CD4-positive, alpha-beta T cell treated with Interleukin-2 at 100 ng/mL for 4 hours (primary cell): ENCODE measurements around the gene ASAH2B.
"Not testable (repeated sequence)": the region's sequence is repeated elsewhere in the genome, so short reads cannot be mapped to it uniquely, and the experiment has no call there.

Source experiments
- DNase-seq: peaks from one replicate; pipeline ENCODE4 v3.0.0-alpha.2; 2020; ENCODE audit warnings: low spot score

The ASAH2B gene

DNA sequence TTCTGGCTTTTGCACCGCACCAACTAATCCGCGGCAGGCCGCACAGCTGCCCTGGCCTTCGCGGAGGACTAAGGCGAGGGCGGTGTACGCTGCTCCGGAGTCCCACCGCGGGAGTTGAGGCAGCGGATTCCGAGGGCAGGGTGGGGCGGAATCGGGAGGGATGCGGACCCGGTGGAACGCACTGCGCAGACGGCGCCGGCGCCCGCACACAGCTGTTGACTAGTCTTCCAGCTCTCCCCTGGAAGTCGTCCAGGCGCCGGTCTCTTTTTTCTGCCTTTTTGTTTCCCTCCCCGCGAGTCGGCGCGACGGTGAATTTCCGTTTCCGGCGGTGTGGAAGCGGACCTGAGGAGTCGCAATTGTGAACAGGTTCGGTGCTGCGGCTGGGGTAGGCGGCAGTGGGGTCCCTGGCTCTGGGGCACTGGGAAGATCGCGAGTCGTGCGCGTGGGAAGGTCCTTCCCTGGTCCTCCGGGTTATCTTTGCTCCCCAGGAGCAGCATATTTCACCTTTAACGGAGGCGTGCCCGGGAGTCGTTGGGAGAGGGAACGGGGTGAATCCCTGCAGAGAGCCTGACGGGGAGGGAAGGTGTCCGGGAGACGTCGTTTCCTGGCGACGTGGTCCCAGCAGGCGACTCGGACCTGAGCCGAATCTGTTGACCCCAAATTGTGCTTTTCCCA, at the start of gene ASAH2B:
ASAH2B (plus strand) TSS at position 319 of the 675 bp plus-strand sequence. CDS start 5,195 bp downstream, outside the sequence.
- DNase-seq = peak; percentile 70

DNA sequence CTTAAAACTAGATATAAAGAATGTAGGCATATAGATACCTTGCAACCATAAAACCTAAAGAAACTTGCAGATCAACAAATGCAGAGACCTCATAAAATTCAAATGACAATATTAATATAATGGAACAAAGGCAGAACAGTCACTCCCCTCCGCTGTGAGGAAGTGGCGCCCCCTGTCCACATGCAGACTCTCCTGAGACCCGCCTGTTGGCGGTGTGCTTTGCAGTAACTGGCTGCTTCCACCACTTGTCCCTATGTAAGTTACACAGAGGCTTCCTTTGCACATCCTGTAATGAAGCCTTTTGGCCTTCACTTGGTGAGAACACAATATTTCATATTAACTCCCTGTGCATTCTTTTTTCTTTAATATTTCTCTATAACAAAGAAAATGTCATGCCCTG, 41.9 kb upstream of the ASAH2B start:
- not testable (repeated sequence) for DNase-seq

DNA sequence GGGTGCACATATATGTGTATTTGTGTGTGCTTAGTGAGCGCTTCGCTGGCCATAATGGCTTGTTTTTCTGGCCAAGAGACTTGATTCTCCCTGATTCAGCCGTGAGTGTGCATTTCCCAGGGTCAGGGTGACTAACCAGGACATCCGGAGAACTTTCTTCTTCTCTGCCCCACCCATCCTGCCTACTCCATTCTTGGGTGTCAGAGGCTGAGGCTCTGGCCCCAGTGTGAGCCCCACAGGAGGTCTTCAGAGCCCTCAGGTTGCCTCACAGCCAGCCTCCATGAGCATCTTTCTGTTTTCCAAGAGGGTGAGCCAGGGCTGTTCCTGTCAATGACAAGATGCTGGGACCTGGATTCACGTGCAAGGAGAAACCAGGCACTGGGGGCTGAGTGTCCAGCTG, 37.8 kb upstream of the ASAH2B start:
- not testable (repeated sequence) for DNase-seq

DNA sequence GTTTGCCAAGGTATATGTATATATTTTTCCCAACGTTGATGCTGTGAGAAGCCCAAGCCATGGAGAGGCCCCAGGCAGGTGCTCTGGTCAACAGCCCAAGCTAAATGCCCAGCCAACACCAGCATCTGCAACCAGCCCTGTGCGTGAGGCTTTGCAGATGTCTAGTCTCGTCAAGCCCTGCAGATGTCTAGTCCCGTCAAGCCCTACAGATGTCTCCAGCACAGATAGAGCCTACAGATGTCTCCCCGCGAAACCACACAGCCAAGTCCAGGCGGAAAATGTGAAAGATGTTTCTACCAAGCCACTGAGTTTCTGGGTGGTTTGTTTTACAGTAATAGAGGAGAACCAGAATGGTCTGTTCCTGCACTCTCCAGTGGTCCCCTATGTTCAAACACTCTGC, 36.7 kb upstream of the ASAH2B start:
- DNase-seq = not testable (repeated sequence)

DNA sequence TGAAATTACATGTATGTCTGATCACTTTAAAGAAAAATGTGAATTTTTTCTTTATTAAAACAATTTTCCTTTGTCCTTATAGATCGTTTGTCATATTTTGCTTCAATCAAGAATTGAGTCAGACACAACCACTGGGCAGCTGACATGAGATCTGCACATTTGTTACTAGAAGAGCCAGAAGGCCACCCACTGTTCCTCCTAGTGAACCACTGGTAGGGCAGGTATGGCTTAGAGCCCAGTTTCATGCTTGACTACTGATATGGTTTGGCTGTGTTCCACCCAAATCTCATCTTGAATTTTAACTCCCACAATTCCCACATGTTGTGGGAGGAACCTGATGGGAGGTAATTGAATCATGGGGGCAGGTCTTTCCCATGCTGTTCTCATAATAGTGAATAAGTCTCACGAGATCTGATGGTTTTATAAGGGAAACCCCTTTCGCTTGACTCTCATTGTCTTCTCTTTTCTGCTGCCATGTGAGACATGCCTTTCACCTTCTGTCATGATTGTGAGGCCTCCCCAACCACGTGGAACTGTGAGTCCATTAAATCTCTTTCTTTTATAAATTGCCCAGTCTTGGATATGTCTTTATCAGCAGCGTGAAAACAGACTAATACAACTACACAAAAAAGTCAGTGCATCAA, 35.2 kb upstream of the ASAH2B start:
- DNase-seq = not testable (repeated sequence)

DNA sequence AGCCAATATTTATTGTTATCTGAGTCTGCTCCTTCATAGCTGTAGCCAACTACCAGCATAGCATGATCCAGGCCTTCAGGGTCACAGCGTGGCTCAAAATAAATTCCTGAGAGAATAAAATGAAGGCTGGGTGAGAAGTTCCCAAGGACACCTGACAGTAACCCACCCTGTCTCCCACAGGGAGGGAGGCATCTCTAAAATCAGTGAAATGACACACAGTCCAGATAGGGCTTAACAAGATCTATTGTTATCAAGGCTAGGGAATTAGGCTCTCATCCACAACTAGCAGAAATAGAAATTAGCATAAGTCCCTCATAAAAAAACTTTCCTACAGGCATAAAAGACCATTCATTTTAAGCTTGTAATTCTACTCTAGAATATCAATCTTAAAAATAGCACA, 33.7 kb upstream of the ASAH2B start:
- not testable (repeated sequence) for DNase-seq

DNA sequence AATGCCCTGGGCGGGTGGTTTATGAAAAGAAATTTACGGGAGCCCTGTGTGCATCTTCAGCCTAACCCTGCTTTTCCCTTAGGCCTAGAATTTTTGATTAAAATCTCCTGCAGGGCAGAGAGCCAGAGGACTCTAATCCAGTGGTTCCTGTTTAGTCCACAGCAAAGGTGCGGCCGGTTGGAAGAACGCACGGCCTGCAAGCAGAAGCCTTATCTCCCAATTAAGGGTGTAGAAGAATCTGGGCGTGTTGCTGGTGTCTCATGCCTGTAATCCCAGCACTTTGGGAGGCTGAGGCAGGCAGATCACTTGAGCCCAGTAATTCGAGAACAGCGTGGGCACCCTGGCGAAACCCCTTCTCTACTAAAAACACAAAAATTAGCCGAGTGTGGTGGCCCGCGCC, 29.5 kb upstream of the ASAH2B start:
- not testable (repeated sequence) for DNase-seq

DNA sequence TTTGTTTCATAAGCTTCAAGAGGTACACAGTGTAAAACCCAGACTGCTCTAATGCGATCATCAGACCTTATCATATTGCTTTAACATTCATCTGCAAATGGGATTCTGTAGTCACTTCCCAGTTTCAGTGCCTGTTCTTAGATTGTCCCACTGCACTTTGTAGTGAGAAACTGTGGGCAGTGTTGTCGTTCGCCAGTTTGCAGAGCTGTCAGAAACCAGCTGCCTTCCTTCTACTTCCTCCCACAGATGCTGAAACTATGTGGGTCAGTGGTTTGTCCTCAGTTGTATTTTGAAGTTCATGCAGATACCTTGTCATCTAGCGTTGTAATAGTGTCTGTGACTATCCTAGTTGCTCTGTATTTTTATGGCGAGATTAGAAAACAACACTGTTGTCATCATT, 15.9 kb upstream of the ASAH2B start:
- not testable (repeated sequence) for DNase-seq

DNA sequence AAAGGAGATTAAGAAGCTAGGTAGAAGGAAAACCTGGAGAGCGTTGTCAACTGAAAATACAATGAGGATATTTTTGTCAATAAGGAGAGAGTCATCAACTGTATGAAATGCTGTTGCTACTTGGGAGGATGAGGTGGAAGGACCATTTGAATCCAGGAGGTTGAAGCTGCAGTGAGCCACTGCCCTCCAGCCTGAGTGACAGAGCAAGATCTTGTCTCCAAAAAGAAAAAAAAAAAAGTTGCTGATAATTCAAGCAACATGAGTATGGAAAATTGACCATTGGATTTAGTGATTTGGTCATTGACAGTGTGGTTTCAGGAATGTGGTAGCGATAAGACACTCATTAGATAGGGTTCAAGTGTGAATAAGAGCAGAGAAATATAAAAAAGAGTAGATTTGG, 11.6 kb upstream of the ASAH2B start:
- DNase-seq = not testable (repeated sequence)

DNA sequence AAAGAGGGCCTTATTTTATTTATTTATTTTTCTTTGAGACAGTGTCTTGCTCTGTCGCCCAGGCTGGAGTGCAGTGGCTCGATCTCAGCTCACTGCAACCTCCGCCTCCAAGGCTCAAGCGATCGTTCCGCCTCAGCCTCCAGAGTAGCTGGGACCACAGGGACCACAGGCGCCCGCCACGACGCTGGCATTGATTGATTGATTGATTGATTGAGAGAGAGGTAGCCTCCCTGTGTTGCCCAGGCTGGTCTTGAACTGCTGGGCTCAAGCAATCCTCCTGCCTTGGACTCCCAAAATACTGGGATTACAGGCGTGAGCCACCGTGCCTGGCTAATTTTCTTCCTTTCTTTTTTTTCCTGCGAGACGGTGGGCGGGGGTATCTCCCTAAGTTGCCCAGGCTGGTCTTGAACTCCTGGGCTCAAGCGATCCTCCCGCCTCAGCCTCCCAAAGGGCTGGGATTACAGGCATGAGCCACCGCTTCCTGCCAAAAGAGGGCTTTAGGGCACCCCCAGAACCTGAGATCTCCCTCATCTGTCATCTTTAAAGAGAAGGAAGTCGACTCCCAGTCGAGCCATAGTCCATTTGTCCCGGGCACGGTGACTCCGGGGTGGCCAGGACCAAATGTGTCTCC, 634 bp upstream of the ASAH2B start:
- DNase-seq = not testable (repeated sequence)

DNA sequence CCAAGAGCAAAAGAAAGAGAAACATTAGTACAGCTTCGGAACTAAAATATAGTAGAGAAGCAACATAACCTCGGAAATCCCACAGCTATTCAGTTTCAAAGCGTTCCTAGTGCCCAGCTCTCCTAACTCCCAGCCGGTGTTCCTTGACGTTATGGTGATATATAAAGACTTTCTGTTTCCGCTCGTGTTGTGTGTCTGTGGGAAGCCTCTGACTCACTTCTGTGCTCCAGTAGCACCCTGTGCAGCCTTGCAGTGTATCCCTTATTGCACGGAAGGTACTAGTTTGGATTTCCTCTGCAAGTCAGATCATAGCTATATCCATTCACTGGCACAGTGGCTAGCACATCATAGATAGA, 535 bp downstream of the ASAH2B start:
- peak; percentile 39 for DNase-seq

DNA sequence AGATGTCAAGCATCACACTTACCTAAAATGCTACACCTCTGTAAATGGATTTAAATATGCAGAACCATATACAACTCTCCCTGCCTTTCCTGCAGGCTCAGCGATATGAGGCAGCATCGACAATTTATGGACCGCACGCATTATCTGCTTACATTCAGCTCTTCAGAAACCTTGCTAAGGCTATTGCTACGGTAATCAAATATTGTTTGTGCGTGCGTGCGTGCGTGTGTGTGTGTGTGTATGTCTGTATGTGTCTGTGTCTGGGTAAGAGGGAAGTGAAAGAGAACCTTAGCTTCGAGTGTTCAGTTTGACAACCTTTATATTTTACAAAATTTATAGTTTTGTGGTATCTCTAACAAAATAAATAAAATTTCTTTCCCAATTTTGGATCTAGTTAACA, 3.1 kb downstream of the ASAH2B start:
- DNase-seq = not testable (repeated sequence)

DNA sequence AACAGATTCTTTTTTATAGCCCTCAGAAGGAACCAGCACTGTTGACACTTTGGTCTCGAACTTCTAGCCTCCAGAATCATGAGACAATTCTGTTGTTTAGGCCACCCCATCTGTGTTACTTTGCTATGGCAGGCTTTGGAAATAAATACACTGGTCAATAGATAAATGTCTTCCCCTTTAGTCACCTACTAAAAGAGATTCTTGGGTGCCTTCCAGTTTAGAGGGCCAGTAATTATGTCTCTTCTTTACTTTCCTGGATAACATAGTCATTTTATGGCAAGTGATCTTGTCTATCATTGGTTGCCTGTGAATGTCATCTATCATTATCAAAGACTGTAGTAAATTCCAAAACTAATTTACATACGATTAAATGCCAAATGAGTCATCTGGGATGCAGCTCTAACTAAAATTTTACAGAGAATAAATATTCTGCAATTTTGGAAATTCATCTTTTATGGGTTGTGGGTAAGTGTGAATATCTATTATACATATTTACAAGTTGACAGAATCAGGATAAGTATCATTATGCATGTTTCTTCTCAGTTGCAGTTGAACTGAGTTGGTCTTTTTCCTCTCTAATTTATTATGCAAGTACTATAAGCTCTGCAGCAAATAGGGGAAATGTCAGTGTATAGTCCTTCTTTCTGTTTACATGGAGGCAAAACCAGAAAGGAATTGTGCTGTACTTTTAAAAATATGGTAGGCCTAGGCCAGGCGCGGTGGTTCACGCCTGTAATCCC, 27.2 kb downstream of the ASAH2B start:
- DNase-seq = not testable (repeated sequence)

DNA sequence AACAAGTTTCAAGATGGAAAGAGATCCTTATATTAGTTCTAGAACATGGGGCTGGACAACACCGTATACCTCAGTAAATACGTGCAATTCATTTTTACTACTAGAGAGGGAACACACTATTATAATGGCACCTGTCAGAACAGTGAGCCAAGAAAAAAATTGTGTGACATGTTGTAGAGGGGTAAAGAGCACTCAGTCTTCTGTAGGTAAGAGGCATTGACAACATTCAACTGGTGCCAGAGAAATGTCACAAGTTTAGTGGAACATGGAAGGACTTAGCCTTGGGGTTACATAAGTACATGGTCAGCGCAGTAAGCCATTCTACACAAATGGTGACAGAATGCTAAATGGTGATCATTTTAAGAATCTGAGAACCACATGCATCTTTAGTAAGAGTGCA, 32.3 kb downstream of the ASAH2B start:
- not testable (repeated sequence) for DNase-seq

DNA sequence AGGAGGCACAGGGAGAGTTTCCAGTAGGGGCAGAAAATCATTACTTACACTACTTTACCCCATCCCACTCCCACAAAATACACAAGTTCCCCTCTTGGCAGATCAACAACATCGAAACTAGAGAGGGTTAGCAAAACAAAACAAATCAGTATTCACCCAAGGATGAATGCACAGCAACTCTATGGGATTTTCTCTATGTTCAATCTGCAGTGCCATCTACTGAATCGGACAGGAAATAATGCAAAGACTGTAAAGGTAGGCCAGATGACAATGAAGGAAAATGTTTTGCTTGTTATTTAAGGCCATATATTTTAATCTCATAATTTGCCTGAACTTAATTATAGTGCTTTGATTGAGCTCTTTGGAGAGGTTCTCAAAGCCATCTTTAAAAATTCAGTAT, 35.1 kb downstream of the ASAH2B start:
- DNase-seq = not testable (repeated sequence)

DNA sequence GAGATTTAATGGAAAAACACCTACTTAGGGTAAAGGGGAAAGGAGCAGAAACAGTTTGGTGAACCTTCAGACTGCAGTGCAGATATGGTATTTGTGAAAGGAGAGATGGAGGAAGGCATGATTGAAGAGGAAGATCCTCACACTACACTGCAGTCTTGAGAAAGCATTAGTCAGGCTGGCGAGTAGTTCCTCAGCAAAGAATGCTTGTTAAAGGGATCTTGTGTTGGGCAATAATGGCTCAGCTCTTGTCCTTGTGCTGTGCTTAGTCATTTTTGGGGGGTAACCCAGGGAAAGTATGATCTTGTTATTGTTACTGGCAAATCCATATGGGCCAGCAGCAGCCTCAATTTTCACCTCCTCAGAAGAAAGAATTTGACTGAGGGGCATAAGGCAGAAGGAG, 40.3 kb downstream of the ASAH2B start:
- not testable (repeated sequence) for DNase-seq

DNA sequence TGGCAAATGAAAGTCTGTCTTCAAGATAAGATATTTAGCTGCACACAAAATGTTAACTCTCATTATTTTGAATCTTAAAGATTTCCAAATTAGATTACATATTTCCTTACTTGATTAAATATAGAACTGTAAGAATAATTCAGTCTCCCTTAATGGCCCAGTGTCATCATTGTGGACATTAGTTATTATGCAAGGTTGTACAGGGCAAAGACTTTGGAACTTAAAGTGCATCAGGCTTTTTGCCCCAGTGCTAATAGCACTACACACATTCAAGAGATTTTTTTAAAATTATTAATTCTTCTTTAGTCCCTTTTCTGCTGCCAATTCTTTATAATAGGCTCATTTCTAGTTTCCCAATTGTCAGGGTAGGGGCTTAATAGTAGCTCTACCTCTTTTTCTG, 42.3 kb downstream of the ASAH2B start:
- not testable (repeated sequence) for DNase-seq

DNA sequence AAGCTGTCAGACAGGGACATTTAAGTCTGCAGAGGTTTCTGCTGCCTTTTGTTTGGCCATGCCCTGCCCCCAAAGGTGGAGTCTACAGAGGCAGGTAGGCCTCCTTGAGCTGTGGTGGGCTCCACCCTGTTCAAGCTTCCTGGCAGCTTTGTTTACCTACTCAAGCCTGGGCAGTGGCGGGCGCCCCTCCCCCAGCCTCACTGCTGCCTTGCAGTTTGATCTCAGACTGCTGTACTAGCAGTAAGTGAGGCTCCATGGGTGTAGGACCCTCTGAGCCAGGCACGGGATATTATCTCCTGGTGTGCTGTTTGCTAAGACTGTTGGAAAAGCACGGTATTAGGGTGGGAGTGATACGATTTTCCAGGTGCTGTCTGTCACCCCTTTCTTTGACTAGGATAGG, 48.2 kb downstream of the ASAH2B start:
- not testable (repeated sequence) for DNase-seq

DNA sequence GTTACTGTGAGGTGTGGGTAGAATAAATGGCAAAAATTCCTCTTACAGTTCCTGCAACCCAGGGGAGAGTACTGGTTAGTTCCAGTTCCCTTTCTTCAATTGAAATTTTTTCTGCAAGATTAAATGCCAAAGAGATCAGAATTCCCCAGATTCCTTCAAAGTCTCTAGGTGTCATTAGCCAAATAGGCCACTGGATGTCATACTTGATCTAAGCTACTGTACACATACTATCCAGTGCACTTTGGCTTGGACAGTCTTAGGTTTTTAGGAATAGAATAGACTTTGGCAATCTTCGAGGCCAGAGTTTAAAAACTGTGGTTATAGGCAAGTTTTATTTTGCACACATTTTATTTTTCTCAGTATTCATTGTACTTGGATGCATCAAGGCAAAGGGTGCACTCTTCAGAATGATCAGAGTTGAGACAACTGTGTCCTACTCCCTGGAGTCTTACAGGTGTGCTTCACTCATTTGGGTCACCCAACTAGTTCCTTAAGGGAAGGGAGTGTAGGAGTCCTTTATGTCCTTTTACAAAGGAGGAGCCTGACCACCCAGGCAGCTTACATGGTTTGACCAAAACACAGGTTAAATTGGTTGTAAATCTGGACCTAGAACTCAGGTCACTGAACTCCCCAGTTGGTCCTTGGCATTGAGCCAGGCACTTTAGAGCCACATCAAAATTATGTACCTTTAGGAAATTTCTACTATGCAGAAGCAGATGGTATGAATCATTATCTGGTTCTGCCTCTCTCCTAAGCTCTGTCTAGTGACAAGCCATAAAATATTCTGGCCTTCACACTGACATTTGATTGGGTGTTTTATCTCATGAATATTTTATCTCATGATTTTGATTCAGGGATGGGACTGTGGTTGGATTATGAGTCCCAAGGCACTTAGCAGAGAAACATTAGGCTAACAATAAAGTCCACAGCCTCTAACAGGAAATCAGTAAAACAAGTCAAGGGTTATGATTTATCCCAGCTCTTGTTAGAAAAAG, 49.5 kb downstream of the ASAH2B start:
- DNase-seq = no peak

DNA sequence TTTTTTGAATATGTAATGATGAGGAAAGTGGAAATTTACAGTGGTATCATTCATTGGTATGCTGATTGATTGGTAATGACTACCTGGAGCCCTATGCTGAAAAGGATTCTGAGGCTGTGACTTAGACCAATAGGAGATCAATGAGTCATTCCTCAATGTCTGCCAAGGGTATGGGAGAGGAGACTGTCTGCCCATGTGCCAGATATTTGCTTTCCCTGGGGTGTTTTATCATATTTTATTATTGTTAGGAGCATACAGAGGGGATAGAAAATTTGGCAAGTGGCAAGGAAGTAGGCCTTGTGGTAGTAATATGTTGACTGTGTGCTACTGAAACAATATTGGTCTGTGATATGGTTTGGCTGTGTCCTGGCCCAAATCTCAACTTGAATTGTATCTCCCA, 54.8 kb downstream of the ASAH2B start:
- no peak for DNase-seq

DNA sequence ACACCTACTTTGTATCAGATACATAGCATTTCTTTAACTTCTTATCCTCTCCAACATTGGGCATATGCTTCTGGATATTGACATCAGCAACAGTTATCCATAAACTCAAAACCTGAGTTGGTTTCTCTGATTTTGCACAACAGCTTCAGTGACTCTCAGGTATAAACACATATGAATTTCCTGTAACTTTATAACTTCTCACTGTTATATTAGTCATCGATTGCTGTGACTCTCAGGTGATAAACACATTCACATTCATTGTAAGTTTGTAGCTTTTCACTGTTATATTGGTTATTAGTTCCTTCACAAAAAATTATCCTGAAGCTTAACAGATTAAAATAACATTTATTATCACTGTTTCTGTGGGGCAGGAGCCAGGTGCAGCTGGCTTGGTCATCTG, 57.0 kb downstream of the ASAH2B start:
- DNase-seq = no peak
